HTR-8/SVneo (cell line): Measurements from ENCODE around the gene EMC1.
"Not testable (repeated sequence)": the region's sequence is repeated elsewhere in the genome, so short reads cannot be mapped to it uniquely, and the experiment has no call there.

Source experiments
- DNase-seq: peaks from one replicate; pipeline ENCODE4 v3.0.0; 2011; ENCODE audit warnings: low spot score, mixed read lengths; ENCODE audit not compliant: insufficient read length
- FAIRE-seq: peaks from 2 replicates; lab custom pipeline; 2011; peaks lifted over from hg19 to GRCh38; lab: Jason Lieb, UNC

EMC1 gene

DNA sequence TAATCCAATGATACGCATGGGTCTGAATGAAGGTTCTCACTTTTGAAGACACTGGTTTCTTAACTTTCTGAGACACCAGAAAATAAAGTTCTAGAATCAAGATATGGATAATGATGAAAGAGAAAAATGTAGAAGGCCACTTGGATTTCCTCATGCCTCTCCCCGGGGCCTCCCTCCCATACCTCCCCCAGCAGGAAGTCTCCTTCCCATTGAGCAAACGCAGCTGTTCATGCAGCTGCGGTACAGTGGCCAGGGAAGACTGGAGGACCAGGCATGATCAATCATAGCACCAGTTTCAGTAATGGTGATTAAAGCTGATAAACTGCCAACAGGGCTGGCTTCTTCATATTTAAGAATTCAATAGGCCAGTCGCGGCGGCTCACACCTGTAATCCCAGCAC is 30.3 kb downstream of the EMC1 start:
- DNase-seq (no peak), FAIRE-seq (no peak)

DNA sequence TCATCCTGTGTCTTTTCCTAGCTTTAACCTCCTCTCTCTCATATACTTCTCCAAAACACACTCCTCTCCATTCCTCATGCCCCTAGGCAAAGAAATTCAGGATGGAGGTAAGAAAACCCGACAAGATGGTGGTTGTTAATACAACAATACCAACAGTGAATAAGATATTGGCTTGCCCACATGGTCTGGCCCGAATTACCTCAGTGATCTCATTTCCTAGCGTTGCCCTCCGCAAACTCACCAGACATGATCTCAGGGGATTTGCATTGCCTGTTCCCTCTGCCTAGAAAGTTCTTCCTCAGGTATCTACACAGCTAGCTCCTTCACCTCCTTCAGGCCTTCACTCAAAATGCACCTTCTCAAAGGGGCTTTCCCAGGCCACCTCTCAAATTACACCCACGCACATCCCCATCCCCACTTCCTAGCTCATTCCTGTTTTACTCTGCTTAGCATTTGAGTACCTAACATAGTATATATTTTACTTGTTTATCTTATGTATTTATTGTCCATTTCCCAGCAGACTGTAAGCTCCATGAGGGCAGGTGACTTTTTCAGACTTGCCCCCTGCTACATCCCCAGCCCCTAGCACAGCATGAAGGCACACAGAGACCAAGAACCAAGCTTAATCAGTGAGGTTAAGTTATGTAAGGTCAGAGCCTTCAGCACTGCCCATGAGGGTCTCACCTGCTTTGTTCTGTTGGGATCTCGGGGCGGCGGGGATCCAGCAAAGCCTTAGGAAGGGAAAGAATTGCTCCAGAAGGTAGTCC is 31.1 kb downstream of the EMC1 start:
- DNase-seq: no peak
- FAIRE-seq: no peak

DNA sequence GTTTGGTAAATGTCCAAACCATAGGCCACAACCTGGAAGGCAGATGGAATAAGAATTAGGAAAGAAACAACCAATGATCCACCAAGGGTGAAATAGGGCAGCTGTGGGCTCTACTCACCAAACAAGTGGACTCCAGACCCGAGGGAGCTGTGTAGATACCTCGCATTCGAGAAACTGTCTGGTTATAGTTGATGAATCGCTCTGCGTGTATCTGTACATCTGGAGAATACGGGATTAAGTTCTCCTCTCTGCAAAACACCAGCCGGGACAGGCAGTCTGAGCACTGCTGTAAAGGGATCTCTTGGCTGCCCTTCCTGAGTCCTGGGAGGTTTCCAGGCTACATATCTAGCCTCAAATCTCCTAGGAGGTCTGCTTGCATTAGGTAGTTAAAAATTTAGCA is 31.9 kb downstream of the EMC1 start:
- no peak for DNase-seq
- no peak for FAIRE-seq

DNA sequence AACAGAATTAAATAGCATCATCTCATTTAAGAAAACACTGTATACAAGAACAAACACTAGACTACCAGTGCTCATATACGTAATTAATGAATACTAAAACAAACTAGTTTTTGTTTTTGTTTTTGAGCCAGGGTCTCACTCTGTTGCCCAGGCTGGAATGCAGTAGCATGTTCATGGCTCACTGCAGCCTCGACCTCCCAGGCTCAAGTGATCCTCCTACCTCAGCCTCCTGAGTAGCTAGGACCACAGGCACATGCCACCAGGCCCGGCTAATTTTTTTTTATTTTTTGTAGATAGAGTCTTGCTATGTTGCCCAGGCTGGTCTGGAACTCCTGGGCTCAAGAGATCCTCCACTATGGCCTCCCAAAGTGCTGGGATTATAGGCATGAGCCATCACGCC is 34.7 kb downstream of the EMC1 start:
- DNase-seq, FAIRE-seq: not testable (repeated sequence)

DNA sequence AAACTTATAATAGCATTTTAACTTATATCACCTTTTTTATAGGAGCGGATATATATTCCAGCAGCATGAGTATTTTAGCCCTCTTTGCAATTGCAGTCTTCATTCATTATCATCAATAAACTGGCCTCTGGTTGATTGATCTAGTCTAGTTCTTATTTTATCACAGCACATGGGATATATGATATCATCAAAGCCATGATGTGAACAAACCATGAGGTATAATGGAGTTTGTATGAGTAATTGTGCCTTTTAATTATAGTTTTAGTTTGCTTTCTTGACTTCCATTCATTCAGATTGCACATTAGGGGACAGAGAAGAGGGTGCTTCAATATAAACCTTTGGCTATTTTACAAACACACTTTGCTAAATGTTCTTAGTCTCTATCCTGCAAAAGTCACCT is 37.7 kb downstream of the EMC1 start:
- no peak for FAIRE-seq
- no peak for DNase-seq

DNA sequence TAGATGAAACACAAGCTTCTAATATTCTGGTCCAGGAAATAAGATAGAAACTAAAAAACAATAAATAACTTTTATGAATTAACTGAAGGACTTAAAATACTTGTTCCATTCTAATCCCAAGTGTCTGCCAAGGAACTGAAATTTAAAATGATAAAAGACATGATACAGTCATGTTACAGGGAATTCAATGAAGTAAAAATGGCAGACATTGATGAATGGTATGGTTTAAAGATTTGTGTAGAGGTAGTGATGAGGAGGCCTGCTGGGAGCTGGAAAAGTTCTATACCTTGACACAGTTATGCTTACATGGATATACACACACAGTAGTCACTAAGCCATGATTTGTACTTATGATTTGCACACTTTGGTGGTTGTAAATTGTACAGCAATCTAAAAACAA is 39.2 kb downstream of the EMC1 start:
- FAIRE-seq (no peak), DNase-seq (no peak)

DNA sequence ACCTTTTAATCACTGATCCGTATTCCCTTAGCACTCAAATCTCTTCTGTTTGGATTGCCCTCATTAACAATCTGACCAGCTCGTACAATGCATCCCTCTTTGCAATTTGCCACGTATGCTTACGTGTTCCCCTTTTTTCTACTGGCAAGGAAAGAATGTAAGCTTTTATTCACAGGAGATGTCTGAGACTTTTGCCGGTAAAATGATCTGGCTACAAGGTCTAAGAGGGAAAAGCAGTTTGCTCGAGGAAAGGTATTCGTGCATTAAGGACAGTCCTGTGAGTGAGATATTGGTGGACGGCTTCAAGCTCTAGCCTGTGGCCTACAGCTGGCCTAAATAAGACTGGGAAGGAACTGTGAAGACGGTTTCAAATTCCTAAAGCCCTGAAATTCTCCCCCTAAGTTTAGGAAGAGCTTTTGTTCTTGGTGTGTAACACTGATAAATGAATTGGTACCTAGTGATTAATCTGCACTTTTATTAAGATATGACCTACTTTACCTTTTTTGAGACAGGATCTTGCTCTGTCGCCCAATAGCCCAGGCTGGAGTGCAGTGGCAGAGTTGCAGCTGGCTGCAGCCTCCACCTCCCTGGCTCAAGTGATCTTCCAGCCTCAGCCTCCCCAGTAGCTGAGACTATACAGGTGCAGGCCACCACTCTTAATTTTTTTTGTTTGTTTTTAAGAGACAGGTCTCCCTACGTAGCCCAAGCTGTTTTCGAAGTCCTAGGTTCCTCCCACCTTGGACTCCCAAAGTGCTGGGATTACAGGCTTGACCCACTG is 40.4 kb downstream of the EMC1 start:
- no peak for DNase-seq
- no peak for FAIRE-seq

DNA sequence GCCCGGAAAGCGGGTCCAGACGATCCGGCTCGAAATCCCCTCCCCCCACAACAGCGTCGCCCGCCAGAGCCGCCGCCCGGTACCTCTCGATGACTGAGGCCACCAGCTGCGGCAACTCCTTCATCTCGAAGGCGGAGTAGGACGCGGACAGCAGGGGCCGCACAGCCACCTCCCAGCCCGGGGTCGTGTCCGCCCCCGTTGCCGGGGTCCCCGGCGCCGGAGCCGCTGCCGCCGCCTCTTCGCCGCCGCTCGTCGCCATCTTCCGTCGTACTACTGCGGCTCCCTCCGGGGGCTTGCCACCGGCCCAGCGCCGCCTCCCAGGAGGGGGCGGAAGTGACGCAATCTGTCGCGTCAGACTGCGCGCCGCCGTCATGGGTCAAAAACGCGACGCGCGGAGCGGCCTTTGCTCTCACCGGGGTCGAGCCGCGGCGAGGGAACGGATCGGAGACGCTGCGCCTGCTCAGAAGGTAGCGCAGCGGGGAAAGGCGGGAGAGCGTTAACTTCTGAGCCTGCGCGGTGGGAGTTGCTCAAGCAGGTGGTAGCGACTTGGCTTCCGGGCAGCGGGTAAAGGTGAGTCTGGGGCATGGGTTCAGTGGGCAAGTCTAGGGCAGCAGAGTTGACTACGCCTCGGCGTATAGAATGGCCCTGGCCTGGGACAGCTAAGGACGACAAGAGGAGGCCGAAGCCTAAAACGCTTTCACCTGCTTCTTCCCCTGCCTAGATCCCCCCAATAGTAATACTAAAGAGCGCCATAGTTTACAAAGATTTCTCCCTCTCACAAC is 41.1 kb downstream of the EMC1 start, which contains the start of gene UBR4:
UBR4 (minus strand) TSS at position 277 of the 782 bp plus-strand sequence; CDS start at position 259, 18 bp downstream.
- DNase-seq (peak; percentile 93), FAIRE-seq (peak; percentile 92)

DNA sequence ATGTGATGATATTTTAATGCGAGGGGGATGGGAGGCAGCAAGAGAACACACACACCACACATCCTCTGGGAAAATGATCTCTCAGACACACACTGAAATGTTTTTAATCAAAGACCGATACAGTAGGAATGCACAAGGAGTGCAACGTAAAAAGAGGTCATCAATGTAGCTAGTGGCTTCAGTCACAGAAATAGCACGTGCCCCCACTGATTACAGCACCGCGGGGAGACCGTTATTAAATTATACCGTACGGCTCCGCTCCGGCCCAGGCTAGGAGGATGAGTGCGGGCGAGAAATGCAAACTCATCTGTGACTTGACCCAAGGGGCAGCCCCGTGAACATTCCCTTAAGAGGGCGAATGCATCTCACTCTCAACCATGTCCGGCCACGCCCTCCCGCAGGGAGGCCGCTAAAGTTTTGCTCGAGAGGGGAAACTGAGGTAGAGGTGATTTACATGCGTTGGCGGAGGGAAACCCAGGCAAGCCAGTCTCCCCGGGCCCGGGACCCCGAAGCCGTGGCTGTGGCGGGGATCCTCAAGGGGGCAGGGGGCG is 41.8 kb downstream of the EMC1 start:
- FAIRE-seq: no peak

DNA sequence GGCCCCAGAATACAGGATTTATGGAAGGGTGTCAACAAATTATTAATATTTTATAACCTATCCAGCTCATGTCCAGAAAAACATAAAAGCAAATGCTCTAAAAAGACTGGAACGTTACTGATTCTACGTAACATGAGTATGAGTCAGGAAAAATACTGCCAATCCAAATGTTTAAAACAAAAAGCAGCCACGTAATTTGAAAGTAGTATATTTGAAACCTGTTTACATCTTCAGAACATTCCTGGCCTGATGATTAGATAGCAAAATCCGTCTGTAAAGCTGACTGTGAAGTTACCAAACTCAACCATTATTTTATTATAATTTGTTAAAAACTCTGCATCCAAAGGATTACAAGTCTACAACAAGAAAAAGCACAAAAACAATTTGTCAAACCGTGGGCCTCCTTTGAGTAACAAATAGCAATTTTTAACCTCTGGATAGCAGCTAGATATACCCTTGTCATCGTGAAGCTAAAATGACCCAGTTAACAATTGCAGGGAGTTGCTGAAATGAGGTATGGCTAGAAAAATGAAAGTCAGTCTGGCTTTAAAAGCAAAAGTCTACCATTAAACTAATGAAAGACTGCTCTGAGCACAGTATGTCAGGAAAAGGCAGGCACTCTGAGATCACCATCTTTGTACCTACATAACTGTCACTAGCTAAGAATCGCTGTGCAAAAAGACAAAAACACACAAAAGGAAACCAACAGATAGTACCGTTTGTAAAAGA is 42.5 kb downstream of the EMC1 start:
- DNase-seq: no peak

More for the DNA sequence above, 41.8 kb downstream of the EMC1 start:
- DNase-seq: no peak

DNA sequence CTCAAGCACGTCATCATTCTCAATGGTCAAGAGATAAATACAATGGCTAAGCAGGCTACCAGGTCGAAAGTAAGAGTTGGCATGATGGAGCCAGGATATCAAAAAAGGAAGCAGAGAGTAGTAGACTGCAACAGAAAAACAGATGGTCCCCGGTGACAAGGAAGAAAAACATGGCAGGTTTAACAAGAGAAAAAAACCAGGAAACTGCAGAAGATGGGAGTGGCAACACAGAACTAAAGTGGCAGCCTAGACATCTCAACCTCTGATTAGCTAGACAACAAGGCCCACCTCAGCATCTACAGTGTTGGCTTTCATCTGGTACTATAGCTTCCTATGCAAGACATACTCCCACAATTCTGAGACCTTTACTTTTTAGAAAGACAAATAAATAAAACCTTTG is 44.4 kb downstream of the EMC1 start:
- DNase-seq (no peak), FAIRE-seq (no peak)

More for the DNA sequence above, 42.5 kb downstream of the EMC1 start:
- no peak for FAIRE-seq

DNA sequence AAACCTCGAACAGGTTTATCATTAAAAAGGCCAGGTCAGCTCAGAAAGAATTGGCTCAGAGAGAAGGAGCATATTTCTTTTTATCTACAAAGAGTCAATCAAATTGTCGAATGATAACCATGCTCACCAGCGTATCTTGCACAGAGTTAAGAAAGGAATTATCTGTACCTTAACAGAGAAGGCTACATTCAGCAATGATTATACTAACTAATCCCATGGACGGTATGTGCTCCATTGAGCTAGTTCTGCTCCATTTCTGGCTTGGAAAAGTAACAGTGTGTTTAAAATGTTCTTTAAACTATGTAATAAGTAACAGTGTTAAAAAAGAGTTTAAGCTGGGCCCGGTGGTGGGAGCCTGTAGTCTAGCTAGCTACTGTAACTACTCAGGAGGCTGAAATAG is 45.5 kb downstream of the EMC1 start:
- no peak for DNase-seq
- FAIRE-seq: no peak

DNA sequence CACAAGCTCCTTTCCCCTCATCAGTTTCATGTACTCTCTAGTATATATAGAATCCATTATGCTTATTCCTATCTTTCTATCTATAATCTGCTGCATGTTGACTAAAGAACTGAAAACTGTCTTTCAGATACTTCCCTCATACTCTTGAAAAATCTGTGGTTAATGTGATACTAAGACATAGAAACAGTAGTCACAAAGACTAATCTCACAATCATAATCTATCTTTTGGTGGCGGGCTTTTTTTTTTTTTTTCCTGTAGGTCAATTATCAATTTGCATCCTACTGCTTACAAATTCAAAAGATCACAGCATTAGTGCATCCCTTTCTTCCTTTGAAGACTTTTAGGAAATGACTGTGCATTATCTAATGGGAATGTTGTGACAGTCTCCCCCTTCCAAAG is 45.9 kb downstream of the EMC1 start:
- no peak for FAIRE-seq
- no peak for DNase-seq

DNA sequence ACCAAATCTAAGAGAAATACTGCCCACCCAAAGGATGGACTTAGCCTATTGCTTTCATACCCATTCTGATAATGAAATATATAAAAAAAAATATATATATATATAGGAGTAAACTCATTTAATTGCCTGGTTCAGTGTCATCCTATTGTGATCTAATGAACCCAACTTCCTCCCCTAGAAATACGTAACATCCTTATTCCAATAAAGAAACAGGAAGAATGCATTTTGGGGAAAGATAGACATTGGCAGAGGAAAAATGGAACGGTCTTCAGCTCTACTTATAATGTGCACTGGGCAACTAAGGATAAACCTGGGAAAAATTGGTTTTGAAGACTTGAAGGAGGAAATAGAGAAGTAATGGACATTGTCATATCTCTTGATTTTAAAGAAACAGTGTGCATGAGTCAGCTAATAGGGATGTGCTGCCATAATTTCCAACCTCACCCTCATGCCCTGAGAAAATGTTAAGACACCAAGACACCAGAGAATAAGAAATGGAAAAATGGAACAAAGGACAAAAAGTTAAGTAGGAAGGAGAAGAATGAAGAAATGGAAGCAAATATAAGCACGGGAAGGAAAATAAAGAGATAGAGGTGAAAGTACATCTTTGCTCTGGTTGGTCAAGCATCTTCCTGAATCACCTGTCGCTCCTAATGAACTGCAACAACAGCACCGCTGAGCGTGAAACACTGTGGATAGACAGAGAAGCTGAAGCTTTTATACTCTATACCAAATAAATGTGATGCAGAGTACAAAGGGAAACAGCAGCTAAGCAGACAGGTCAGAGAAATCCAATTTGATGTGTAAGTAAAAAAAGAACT is 46.7 kb downstream of the EMC1 start:
- FAIRE-seq (no peak), DNase-seq (no peak)

DNA sequence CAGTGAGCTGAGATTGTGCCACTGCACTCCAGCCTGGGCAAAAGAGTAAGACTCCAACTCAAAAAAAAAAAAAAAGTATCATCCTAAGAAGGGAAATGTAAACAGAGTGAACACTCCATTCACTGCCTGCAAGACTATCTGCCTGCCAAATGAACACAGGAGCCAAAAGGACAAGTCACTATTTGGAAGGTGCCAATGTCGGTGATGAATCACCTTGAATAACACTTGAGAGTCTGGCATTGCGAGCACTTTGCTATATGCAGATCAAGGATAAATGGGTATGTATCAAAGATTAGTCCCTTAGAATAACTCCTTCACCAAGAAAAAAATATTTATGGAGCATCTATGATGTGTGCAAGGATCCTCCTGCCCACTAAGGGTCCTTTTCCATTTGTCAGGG is 47.9 kb downstream of the EMC1 start:
- FAIRE-seq (no peak), DNase-seq (no peak)

DNA sequence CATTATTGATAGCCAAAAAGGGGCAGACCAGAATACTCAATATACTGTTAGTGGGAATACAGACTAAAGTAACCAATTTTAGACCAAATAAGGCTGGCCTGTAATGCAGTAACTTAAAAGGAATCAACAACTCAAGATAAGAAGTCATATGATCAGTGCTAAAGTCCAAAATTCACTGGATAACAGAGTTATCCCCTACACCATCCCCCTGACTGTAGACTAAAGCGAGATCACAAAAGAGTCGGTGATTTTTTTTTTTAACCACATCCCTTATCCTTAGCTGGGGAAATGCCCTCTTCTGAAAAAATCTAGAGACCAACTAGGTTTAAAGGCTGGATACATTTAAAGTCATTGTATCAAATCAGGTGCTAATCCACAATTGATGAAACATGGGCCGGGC is 48.9 kb downstream of the EMC1 start:
- FAIRE-seq (no peak), DNase-seq (no peak)

DNA sequence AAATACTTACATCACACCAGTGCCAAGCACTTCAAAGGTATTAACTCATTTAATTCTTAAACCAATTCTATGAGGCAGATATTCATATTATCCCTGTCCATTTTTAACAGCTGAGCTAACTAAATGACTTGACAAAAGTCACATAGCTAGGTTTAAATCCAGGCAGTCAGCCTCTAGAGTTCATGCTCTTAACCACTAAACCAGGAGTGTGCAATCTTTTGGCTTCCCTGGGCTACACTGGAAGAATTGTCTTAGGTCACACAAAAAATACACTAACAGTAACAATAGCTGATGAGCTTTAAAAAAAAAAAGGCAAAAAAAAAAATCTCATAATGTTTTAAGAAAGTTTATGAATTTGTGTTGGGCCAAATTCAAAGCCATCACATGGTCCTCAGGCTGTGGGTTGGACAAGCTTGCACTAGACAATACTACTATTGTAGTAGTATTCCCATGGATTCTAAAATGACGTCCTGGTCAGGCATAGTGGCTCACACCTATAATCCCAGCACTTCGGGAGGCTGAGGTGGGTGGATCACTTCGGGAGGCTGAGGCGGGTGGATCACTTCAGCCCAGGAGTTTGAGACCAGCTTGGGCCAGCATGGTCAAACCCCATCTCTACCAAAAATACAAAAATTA is 51.2 kb downstream of the EMC1 start:
- DNase-seq (no peak), FAIRE-seq (no peak)

DNA sequence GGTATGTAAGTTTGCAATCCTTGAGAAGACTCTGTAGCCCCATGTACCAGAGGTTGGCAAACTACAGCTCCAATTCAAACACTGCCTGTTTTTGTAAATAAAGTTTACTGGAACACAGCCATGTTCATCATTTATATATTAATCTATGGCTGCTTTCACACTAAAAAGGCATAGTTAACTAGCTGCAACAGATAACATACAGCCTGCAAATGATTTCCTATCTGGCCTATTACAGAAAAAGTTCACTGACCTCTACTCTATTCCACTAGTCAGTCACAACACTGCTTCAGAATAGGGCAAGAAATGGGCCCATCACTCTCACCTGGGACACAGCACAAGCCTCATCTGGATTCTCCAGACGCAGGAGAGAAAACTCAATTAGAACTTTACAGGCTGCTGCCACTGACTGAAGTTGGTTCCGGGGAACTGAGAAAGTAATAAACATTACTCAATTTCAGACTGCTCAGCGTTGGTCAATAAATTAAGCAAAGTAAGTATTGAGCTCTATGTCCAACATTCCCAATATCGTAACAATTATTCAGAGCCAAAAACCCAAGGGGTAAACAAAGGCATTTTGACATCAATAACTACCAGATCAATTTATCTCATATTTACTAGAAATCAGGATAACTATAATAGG is 51.9 kb downstream of the EMC1 start:
- FAIRE-seq: no peak
- DNase-seq: no peak
